Smooth muscle cell (in vitro differentiated cells): ENCODE data around the gene WDR31. TPM values are rescaled to one million over a fixed set of nuclear protein-coding genes. Genes with fewer than 3 reads are reported as not detected.

Experiments
- DNase-seq: peaks from one replicate; lab custom pipeline; 2025; ENCODE audit not compliant: unreplicated experiment; lab: John Stamatoyannopoulos, UW
- H2AFZ ChIP-seq: fragments of 200-600 bp; sonication (generic); 2 replicates; pipeline ENCODE4 v1.6.0; 2016; ENCODE audit warnings: antibody characterized with exemption, low read depth, mild to moderate bottlenecking
- H3F3A ChIP-seq: fragments of 200-600 bp; sonication (generic); 2 replicates; pipeline ENCODE4 v1.6.0; 2017; ENCODE audit warnings: antibody characterized with exemption, low read depth
- H3K27ac ChIP-seq: fragments of 200-600 bp; sonication (generic); 2 replicates; pipeline ENCODE4 v1.5.1; 2016; ENCODE audit warnings: low read depth, mild to moderate bottlenecking
- H3K27me3 ChIP-seq: fragments of 200-600 bp; sonication (generic); 2 replicates; pipeline ENCODE4 v1.6.1; 2016; ENCODE audit warnings: low read depth, mild to moderate bottlenecking
- H3K36me3 ChIP-seq: fragments of 200-600 bp; sonication (generic); 2 replicates; pipeline ENCODE4 v1.5.1; 2016; ENCODE audit warnings: low read depth
- H3K4me1 ChIP-seq: fragments of 200-600 bp; sonication (generic); 2 replicates; pipeline ENCODE4 v1.5.1; 2016; ENCODE audit warnings: low read depth
- H3K4me2 ChIP-seq: fragments of 200-600 bp; sonication (generic); 2 replicates; pipeline ENCODE4 v1.6.0; 2016; ENCODE audit warnings: mild to moderate bottlenecking
- H3K4me3 ChIP-seq: fragments of 200-600 bp; sonication (generic); 2 replicates; pipeline ENCODE4 v1.5.1; 2016; ENCODE audit warnings: mild to moderate bottlenecking
- H3K79me2 ChIP-seq: fragments of 200-600 bp; sonication (generic); 2 replicates; pipeline ENCODE4 v1.6.0; 2016; ENCODE audit warnings: low read depth, mild to moderate bottlenecking
- H3K9ac ChIP-seq: fragments of 200-600 bp; sonication (generic); 2 replicates; pipeline ENCODE4 v1.6.0; 2016; ENCODE audit warnings: low read depth
- H3K9me3 ChIP-seq: fragments of 200-600 bp; sonication (generic); replicated peaks from 2 replicates; pipeline ENCODE4 v1.5.1; 2016; ENCODE audit warnings: low read depth
- H4K20me1 ChIP-seq: fragments of 200-600 bp; sonication (generic); 2 replicates; pipeline ENCODE4 v1.6.0; 2016; ENCODE audit warnings: low read depth
- WGBS: methylation state at CpG from one replicate; pipeline ENCODE4 v1.1.7; 2016; ENCODE audit warnings: low lambda C conversion rate; 5-methylcytosine and 5-hydroxymethylcytosine counted together
- polyA plus RNA-seq: library from polyadenylated mRNA; unstranded; fragments of >200 nt; fragmentation: Nextera tagmentation; extraction: Ambion mirVana; gene quantifications from 2 replicates; pipeline ENCODE4 v1.2.1, GENCODE V29; 2016
- total RNA-seq: library from RNA; depleted of rRNA; stranded (reverse); fragments of >200 nt; gene quantifications from 2 replicates; pipeline ENCODE4 v1.2.3, GENCODE V29; 2014
- TF ChIP-seq, protein P1 (sequence below): fragments of 200-600 bp; sonication (generic); IDR thresholded peaks from 2 replicates; pipeline ENCODE4 v1.5.1; 2017; ENCODE audit warnings: borderline replicate concordance, mild to moderate bottlenecking, antibody characterized with exemption; ENCODE audit not compliant: insufficient read depth, poor library complexity, severe bottlenecking

Gene WDR31
- total and polyA plus RNA-seq, 2 experiments from 2014 or later = 1.6 to 2.7 TPM

GRCh38 chr9:113299800-113300292, 40.2 kb downstream of the WDR31 start:
- Histone ChIP-seq H3K27ac (no peak overlapping the region), H3K27me3 (no peaks in the 10 kb centered on the region), H3K9me3 (no peaks in the 10 kb centered on the region), H3K36me3 (no peaks in the 10 kb centered on the region), H2AFZ (no peak overlapping the region), H3K4me3 (no peak overlapping the region), H4K20me1 (no peaks in the 10 kb centered on the region), H3K9ac (no peak overlapping the region), H3K4me1 (no peaks in the 10 kb centered on the region), H3F3A (no peaks in the 10 kb centered on the region), H3K4me2 (no peak overlapping the region), H3K79me2 (no peaks in the 10 kb centered on the region)
- TF ChIP-seq, protein P1, sequence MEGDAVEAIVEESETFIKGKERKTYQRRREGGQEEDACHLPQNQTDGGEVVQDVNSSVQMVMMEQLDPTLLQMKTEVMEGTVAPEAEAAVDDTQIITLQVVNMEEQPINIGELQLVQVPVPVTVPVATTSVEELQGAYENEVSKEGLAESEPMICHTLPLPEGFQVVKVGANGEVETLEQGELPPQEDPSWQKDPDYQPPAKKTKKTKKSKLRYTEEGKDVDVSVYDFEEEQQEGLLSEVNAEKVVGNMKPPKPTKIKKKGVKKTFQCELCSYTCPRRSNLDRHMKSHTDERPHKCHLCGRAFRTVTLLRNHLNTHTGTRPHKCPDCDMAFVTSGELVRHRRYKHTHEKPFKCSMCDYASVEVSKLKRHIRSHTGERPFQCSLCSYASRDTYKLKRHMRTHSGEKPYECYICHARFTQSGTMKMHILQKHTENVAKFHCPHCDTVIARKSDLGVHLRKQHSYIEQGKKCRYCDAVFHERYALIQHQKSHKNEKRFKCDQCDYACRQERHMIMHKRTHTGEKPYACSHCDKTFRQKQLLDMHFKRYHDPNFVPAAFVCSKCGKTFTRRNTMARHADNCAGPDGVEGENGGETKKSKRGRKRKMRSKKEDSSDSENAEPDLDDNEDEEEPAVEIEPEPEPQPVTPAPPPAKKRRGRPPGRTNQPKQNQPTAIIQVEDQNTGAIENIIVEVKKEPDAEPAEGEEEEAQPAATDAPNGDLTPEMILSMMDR = no peak
- no peak for DNase-seq
- WGBS = 66% methylated on average over 8 of the region's 8 CpGs

DNA sequence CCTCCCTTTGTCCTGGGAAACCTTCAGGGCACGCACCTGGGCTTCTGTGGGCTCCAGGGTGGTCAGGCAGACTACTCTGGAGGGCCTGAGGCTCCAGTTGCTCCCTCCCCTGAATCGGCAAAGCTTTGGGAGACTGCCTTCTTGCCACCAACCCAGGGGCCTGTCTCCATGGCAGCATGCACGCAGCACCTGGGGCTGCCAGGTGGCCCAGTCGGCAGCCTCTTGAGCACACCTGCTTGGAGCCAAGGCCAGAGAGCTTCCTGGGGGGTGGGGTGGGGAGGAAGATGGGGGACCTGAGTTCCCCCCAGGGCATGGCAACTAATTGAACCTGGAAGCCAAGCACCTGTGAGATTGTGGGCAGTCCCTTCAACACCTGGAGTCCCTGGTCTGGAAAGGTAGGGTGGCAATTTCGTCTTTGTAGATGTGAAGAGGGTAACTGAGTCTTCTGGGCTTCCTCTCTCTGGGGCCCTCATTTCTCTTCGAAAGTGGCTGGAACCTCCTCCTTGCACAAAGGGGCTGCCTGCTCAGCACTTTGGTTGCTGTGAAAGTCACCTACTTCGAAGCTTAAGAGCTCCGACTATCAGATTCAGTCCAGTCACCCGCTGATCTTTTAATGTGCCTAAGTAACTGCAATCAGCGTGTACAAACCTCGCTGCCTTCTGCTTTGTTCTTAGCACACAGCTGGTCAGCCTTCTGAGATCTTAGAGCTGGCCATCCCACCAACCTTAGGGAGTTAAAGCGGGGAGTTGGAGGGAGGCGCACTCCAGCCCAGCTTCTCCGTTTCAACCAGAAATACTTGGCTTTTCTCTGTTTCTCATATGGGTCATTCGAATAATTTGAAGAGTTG, 40.9 kb downstream of the WDR31 start:
- Histone ChIP-seq H3F3A (no peaks in the 10 kb centered on the region), H4K20me1 (no peaks in the 10 kb centered on the region), H3K27ac (no peak overlapping the region), H3K9me3 (no peaks in the 10 kb centered on the region), H2AFZ (no peak overlapping the region), H3K27me3 (no peaks in the 10 kb centered on the region), H3K4me2 (no peak overlapping the region), H3K9ac (no peak overlapping the region), H3K4me1 (no peaks in the 10 kb centered on the region), H3K79me2 (no peaks in the 10 kb centered on the region), H3K36me3 (no peaks in the 10 kb centered on the region), H3K4me3 (no peak overlapping the region)
- TF ChIP-seq, protein P1 = no peak
- no peak for DNase-seq
- WGBS = 92% methylated on average over 15 of the region's 15 CpGs

DNA sequence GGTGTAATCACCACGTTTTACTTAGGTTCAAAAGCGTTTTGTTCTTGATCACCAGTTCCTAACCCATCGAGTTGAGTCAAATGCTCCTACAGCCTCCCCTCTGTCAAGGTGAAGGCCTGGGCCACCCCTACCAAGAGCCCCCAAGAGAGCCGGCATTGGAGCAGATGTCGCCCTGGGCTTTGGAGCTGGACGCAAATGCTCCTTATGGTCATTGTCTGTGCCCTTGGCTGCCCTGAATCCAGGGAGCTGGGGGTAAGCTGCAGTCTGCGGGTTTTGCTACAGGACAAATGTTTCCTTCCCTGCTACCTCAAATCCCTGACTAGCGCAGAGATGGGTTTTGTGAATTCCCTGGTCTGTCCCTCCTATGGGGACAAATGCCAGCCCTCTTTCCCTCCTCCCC, 41.8 kb downstream of the WDR31 start:
- H4K20me1 ChIP-seq = no peaks in the 10 kb centered on the region
- H3K36me3 ChIP-seq = peaks cover 6% of the 10 kb centered on the region
- no peaks in the 10 kb centered on the region for H3K27me3 ChIP-seq
- no peaks in the 10 kb centered on the region for H3K79me2 ChIP-seq
- H3F3A ChIP-seq = no peaks in the 10 kb centered on the region
- no peak overlapping the region for H3K4me2 ChIP-seq
- no peak for DNase-seq
- 91% methylated on average over 8 of the region's 8 CpGs for WGBS
- no peak overlapping the region for H3K9ac ChIP-seq
- TF ChIP-seq, protein P1 = no peak
- no peaks in the 10 kb centered on the region for H3K4me1 ChIP-seq
- H3K4me3 ChIP-seq = no peak overlapping the region
- no peak overlapping the region for H2AFZ ChIP-seq
- no peak overlapping the region for H3K27ac ChIP-seq
- H3K9me3 ChIP-seq = no peaks in the 10 kb centered on the region
